Mesenchymal stem cell (in vitro differentiated cells and primary cell): Measurements from ENCODE around the gene TPMT.

Source experiments
- DNase-seq: peaks from one replicate; pipeline ENCODE4 v3.0.0-alpha.2; 2013
- H2AFZ ChIP-seq: one replicate; pipeline ENCODE4 v1.6.1; 2013; ENCODE audit warnings: low read depth, mild to moderate bottlenecking, control low read depth, inconsistent platforms, low read length, moderate library complexity
- H2AK5ac ChIP-seq: 2 replicates; pipeline ENCODE4 v1.6.1; 2013; ENCODE audit warnings: low read length, moderate library complexity, mild to moderate bottlenecking, inconsistent platforms; ENCODE audit not compliant: severe bottlenecking
- H2BK120ac ChIP-seq: one replicate; pipeline ENCODE4 v1.6.1; 2013; ENCODE audit warnings: low read depth, mild to moderate bottlenecking, inconsistent platforms, low read length, moderate library complexity
- H2BK12ac ChIP-seq, 2 experiments: one replicate each; pipeline ENCODE4 v1.6.1; 2013; ENCODE audit warnings: inconsistent platforms in 2 of 2, low read length in 2 of 2, mild to moderate bottlenecking in 2 of 2, moderate library complexity in 2 of 2, control low read depth in 1 of 2
- H2BK15ac ChIP-seq: one replicate; pipeline ENCODE4 v1.6.1; 2013; ENCODE audit warnings: mild to moderate bottlenecking, low read depth, inconsistent platforms; ENCODE audit not compliant: poor library complexity, severe bottlenecking
- H2BK5ac ChIP-seq: 2 replicates; pipeline ENCODE4 v1.6.1; 2013; ENCODE audit warnings: low read depth, mild to moderate bottlenecking, low read length, control low read depth, inconsistent platforms; ENCODE audit not compliant: poor library complexity, severe bottlenecking
- H3K14ac ChIP-seq, 2 experiments: one replicate each; pipeline ENCODE4 v1.6.1; 2013; ENCODE audit warnings: inconsistent platforms in 2 of 2, low read length in 2 of 2, control low read depth in 1 of 2, mild to moderate bottlenecking in 1 of 2, moderate library complexity in 1 of 2
- H3K18ac ChIP-seq, 2 experiments: one replicate each; pipeline ENCODE4 v1.6.1; 2013; ENCODE audit warnings: inconsistent platforms in 2 of 2, low read length in 2 of 2, control low read depth in 1 of 2, low read depth in 1 of 2, mild to moderate bottlenecking in 1 of 2
- H3K23ac ChIP-seq, 2 experiments: one replicate each; pipeline ENCODE4 v1.6.1; 2013; ENCODE audit warnings: inconsistent platforms in 2 of 2, low read length in 2 of 2, mild to moderate bottlenecking in 2 of 2, moderate library complexity in 2 of 2, control low read depth in 1 of 2
- H3K27ac ChIP-seq: 2 replicates; pipeline ENCODE4 v1.5.1; 2013; ENCODE audit warnings: mild to moderate bottlenecking, moderate library complexity, low read length, control low read depth, inconsistent platforms; ENCODE audit not compliant: poor library complexity, severe bottlenecking
- H3K27me3 ChIP-seq, 2 experiments: 2 replicates each; pipeline versions ENCODE4 v1.6.1 to v1.7.0; 2013; ENCODE audit warnings: low read length in 2 of 2, mild to moderate bottlenecking in 2 of 2, moderate library complexity in 2 of 2, control low read depth in 1 of 2, inconsistent platforms in 1 of 2; ENCODE audit not compliant: control insufficient read depth in 1 of 2, insufficient read depth in 1 of 2
- H3K36me3 ChIP-seq, 2 experiments: 2 replicates each; pipeline versions ENCODE4 v1.6.1 to v1.7.0; 2013; ENCODE audit warnings: low read length in 2 of 2, control low read depth in 1 of 2, inconsistent platforms in 1 of 2, low read depth in 1 of 2, mild to moderate bottlenecking in 1 of 2; ENCODE audit not compliant: insufficient read depth in 2 of 2, control insufficient read depth in 1 of 2
- H3K4ac ChIP-seq, 2 experiments: one replicate each; pipeline ENCODE4 v1.6.1; 2013; ENCODE audit warnings: inconsistent platforms in 2 of 2, low read length in 2 of 2, mild to moderate bottlenecking in 2 of 2, moderate library complexity in 2 of 2, control low read depth in 1 of 2, low read depth in 1 of 2
- H3K4me1 ChIP-seq: 2 replicates; pipeline ENCODE4 v1.6.1; 2013; ENCODE audit warnings: low read depth, low read length, control low read depth; ENCODE audit not compliant: control insufficient read depth, insufficient read depth
- H3K4me2 ChIP-seq: 2 replicates; pipeline ENCODE4 v1.6.1; 2013; ENCODE audit warnings: low read length, mild to moderate bottlenecking, inconsistent platforms; ENCODE audit not compliant: poor library complexity, severe bottlenecking
- H3K4me3 ChIP-seq, 2 experiments: 2 replicates each; pipeline versions ENCODE4 v1.5.1 to v1.7.0; 2013; ENCODE audit warnings: low read length in 2 of 2, mild to moderate bottlenecking in 2 of 2, control low read depth in 1 of 2, low read depth in 1 of 2; ENCODE audit not compliant: insufficient read depth in 1 of 2
- H3K79me1 ChIP-seq: replicated peaks from 2 replicates; pipeline ENCODE4 v1.6.1; 2013; ENCODE audit warnings: mild to moderate bottlenecking, control low read depth, low read length, inconsistent platforms; ENCODE audit not compliant: poor library complexity, severe bottlenecking
- H3K9ac ChIP-seq: 2 replicates; pipeline ENCODE4 v1.7.0; 2013; ENCODE audit warnings: mild to moderate bottlenecking, low read length, moderate library complexity
- H3K9me3 ChIP-seq: 2 replicates; pipeline ENCODE4 v1.7.0; 2013; ENCODE audit warnings: mild to moderate bottlenecking, low read length; ENCODE audit not compliant: control insufficient read depth
- H4K8ac ChIP-seq: one replicate; pipeline ENCODE4 v1.6.1; 2013; ENCODE audit warnings: inconsistent platforms, mild to moderate bottlenecking, low read length, moderate library complexity
- H4K91ac ChIP-seq: one replicate; pipeline ENCODE4 v1.6.1; 2013; ENCODE audit warnings: mild to moderate bottlenecking, low read length, inconsistent platforms
- WGBS: methylation state at CpG from one replicate; pipeline ENCODE4 v1.1.7; 2013; ENCODE audit warnings: mixed read lengths; 5-methylcytosine and 5-hydroxymethylcytosine counted together

Gene TPMT

DNA sequence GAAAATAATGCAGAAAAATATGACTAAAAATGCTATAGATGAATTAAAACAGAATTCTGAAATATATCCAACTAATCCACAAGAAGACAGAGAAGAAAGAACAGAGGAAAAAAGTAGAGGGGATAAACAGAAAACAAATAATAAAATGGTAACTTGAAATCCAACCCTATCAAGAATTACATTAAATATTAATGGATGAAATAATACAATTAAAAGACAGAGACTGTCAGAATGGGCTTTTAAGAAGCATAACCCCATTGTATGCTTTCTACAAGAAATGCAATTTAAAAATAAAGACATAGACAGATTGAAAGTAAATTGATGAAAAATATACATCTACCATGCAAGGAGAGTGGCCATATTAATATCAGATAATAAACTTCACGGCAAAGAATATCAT, 47.8 kb downstream of the TPMT start:
- 100% methylated on average over 1 of the region's 1 CpG for WGBS
- H3K4me3 ChIP-seq: no peak overlapping the region
- no peaks in the 10 kb centered on the region for H3K4me1 ChIP-seq

GRCh38 chr6:18102783-18103509, 51.9 kb downstream of the TPMT start:
- H3K23ac ChIP-seq: no peak overlapping the region
- no peak overlapping the region for H3K14ac ChIP-seq
- no peak overlapping the region for H3K18ac ChIP-seq
- H2AFZ ChIP-seq: no peak overlapping the region
- WGBS: 96% methylated on average over 5 of the region's 6 CpGs
- H3K27ac ChIP-seq: no peak overlapping the region
- DNase-seq: no peak
- H3K79me1 ChIP-seq: no peaks in the 10 kb centered on the region
- H3K4me1 ChIP-seq: no peaks in the 10 kb centered on the region
- no peak overlapping the region for H2BK15ac ChIP-seq
- no peak overlapping the region for H2BK5ac ChIP-seq
- H2BK12ac ChIP-seq: no peak overlapping the region
- H3K4me3 ChIP-seq: no peak overlapping the region
- H4K8ac ChIP-seq: no peak overlapping the region
- H3K4me2 ChIP-seq: no peak overlapping the region
- H3K4ac ChIP-seq: no peak overlapping the region
- no peak overlapping the region for H3K9ac ChIP-seq
- no peaks in the 10 kb centered on the region for H3K36me3 ChIP-seq
- no peak overlapping the region for H2BK120ac ChIP-seq
- H2AK5ac ChIP-seq: no peak overlapping the region
- H4K91ac ChIP-seq: no peak overlapping the region
- H3K27me3 ChIP-seq: no peaks in the 10 kb centered on the region
- peaks cover 12% of the 10 kb centered on the region for H3K9me3 ChIP-seq

More for the DNA sequence above, 47.8 kb downstream of the TPMT start:
- Histone ChIP-seq H3K4ac (no peak overlapping the region), H3K14ac (no peak overlapping the region), H3K27ac (no peak overlapping the region), H3K9me3 (peaks cover 12% of the 10 kb centered on the region), H3K9ac (no peak overlapping the region), H2BK120ac (no peak overlapping the region), H2AFZ (no peak overlapping the region), H3K36me3 (no peaks in the 10 kb centered on the region), H3K79me1 (no peaks in the 10 kb centered on the region), H3K23ac (no peak overlapping the region), H3K27me3 (no peaks in the 10 kb centered on the region), H2BK12ac (no peak overlapping the region), H4K91ac (no peak overlapping the region), H2AK5ac (no peak overlapping the region), H2BK15ac (no peak overlapping the region), H4K8ac (no peak overlapping the region), H3K4me2 (no peak overlapping the region), H3K18ac (no peak overlapping the region), H2BK5ac (no peak overlapping the region)
- no peak for DNase-seq

DNA sequence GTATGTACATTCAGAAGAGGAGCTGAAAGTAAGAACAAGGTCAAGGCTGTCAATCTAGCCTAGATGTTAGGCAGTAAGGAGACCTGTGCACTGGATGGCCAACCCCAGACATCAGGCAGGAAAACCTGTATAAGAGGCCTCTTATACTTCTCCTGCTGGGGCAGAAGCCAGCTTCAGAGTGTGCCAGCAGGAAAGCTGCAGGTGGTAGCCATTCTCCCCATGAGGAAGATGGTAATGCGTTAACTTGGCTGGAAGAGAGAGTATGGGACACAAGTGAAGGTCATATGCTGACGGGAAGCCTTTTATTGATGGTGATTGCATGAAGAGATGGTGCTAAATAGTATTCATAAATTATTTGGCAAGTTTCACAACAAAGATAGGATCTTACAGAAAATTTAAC, 53.0 kb downstream of the TPMT start:
- H3K27ac ChIP-seq: no peak overlapping the region
- no peak overlapping the region for H3K14ac ChIP-seq
- no peak overlapping the region for H3K23ac ChIP-seq
- no peak overlapping the region for H2AK5ac ChIP-seq
- no peak overlapping the region for H3K18ac ChIP-seq
- no peak overlapping the region for H3K4ac ChIP-seq
- H3K79me1 ChIP-seq: no peaks in the 10 kb centered on the region
- no peak overlapping the region for H2BK15ac ChIP-seq
- H3K4me3 ChIP-seq: no peak overlapping the region
- H3K9me3 ChIP-seq: peaks cover 6% of the 10 kb centered on the region
- H2BK120ac ChIP-seq: no peak overlapping the region
- 100% methylated on average over 1 of the region's 2 CpGs for WGBS
- H2AFZ ChIP-seq: no peak overlapping the region
- H2BK12ac ChIP-seq: no peak overlapping the region
- no peak overlapping the region for H2BK5ac ChIP-seq
- no peaks in the 10 kb centered on the region for H3K4me1 ChIP-seq
- H4K91ac ChIP-seq: no peak overlapping the region
- no peak overlapping the region for H4K8ac ChIP-seq
- H3K4me2 ChIP-seq: no peak overlapping the region
- no peaks in the 10 kb centered on the region for H3K27me3 ChIP-seq
- H3K36me3 ChIP-seq: no peaks in the 10 kb centered on the region
- DNase-seq: no peak
- no peak overlapping the region for H3K9ac ChIP-seq

DNA sequence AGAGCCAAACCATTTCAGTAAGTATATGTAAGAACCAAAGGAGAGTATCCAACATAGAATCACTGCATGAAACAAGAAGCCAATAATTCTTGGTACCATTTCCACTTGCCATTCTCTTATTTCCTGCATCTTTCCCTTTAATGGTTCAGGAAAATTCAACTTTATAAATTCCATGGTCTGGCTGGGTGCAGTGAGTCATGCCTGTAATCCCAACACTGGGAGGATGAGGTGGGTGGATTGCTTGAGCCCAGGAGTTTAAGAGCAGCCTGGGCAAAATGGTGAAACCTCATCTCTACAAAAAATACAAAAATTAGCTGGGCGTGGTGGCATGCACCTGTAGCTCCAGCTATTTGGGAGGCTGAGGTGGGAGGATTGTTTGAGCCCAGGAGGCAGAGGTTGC, 53.6 kb downstream of the TPMT start:
- H4K91ac ChIP-seq: no peak overlapping the region
- 81% methylated on average over 1 of the region's 1 CpG for WGBS

More for the DNA sequence above, 53.6 kb downstream of the TPMT start:
- no peak overlapping the region for H4K8ac ChIP-seq
- no peak overlapping the region for H3K18ac ChIP-seq
- no peaks in the 10 kb centered on the region for H3K27me3 ChIP-seq
- peaks cover 3% of the 10 kb centered on the region for H3K9me3 ChIP-seq
- no peak overlapping the region for H3K4ac ChIP-seq
- H3K27ac ChIP-seq: no peak overlapping the region
- no peak overlapping the region for H3K9ac ChIP-seq
- DNase-seq: peak; percentile 7
- no peak overlapping the region for H2BK12ac ChIP-seq
- no peak overlapping the region for H3K4me2 ChIP-seq
- no peaks in the 10 kb centered on the region for H3K36me3 ChIP-seq
- H3K4me3 ChIP-seq: no peak overlapping the region
- H2AFZ ChIP-seq: no peak overlapping the region
- H3K14ac ChIP-seq: no peak overlapping the region
- no peak overlapping the region for H3K23ac ChIP-seq
- H2BK15ac ChIP-seq: no peak overlapping the region
- H2BK120ac ChIP-seq: no peak overlapping the region
- H3K79me1 ChIP-seq: no peaks in the 10 kb centered on the region
- no peak overlapping the region for H2BK5ac ChIP-seq
- H3K4me1 ChIP-seq: no peaks in the 10 kb centered on the region
- no peak overlapping the region for H2AK5ac ChIP-seq
